Heart left ventricle (tissue), 13 donors: ENCODE measurements around the gene WASF3.

Experiments used
- CTCF ChIP-seq, 12 donors: fragments of 200-600 bp; sonication (generic) in 4 of 12; IDR thresholded peaks; one replicate each; pipeline versions ENCODE4 v1.5.0 to v1.8.0; 2018 to 2022; ENCODE audit warnings: antibody characterized with exemption in 12 of 12, mild to moderate bottlenecking in 5 of 12
- POLR2A ChIP-seq, 2 donors: fragments of 450-650 bp; IDR thresholded peaks; one replicate each; pipeline ENCODE4 v1.6.1; 2017; ENCODE audit warnings: antibody characterized with exemption in 2 of 2, mild to moderate bottlenecking in 2 of 2, moderate library complexity in 2 of 2
- donor health status: ischemic (EF 13 %, LVEDD 7.1; RV severe dilation, severe dysfunction).
- donor health status: DM: no; HTN: yes; CAD: no.
- donor health status: DM: no; HTN: no; CAD: no.
- donor health status: ischemic (EF 25% LVEDD 6.9; RV normal size, moderate dysfunction).
- donor health status: ischemic (EF 25% LVEDD 5.7; RV mildly dilated, moderate dysfunction).
- donor health status: ischemic (EF 35%, LVEDD 5.7; RV mildly dilated, moderate dysfunction).
- donor health status: nonischemic (EF 11% LVEDD 7.7; RV severe dilation, severe dysfunction).
- donor health status: DM: yes; HTN: yes; CAD: no.
- donor health status: PGD.
- donor health status: ischemic (EF 29% LVEDD 5.4; RV normal size, mild dysfunction).
- donor health status: nonischemic (EF 23%, LVEDD 6.1; RV moderate dilation, normal function).

DNA sequence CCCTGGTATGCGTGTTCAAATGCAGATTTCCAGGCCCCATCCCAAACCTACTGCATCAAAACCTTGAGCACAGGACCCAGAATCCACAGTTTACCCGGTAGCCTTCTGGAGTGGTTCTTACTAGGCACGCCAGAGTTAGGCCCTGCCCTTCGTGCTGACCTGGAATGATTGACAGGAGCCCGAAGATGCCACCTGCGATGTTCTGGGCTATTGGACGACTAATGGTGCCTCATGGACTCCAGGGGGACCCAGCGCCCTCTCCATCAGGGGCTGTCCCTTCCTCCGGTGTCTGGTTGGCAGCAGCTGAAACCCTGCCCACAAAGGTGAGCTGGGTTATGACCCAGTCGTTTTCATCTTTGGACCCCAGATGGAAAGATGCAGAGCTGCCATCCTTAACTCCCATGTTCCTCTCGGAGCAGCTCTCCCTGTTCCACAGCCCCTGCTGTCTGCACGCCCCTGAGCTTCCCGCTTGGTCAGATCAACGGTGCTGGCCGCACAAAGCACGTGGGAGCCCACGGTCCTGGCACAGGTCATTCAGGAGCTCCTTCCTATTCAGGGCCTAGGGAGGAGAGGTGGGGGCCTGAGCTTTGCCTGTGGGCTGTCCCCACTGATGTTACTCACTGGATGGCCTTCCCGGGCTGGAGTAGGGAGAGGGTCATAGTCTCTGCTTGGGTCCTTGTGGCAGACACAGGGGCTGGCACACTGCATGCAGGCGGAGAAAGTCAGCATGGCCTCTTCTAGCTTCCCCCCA is 137.3 kb downstream of the WASF3 start:
- TF ChIP-seq POLR2A (IDR thresholded peaks at IDR 0.05) (no peak), CTCF (IDR thresholded peaks at IDR 0.05) (no peak)
